Adrenal gland (tissue), 12 donors: Measurements from ENCODE around the gene FGF12. TPM values are rescaled to one million over a fixed set of nuclear protein-coding genes. Genes with fewer than 3 reads are reported as not detected.

Source experiments
- DNase-seq, 7 donors: peaks; one replicate each; pipeline ENCODE4 v3.0.0-alpha.2; 2019 to 2020
- H3K27ac ChIP-seq, 5 donors: fragments of 200-600 bp; sonication (generic) in 4 of 5; 1 replicate in 3 of 5; 2 replicates in 2 of 5; pipeline versions ENCODE4 v1.5.1 to v1.8.0; 2016 to 2020; ENCODE audit warnings: mild to moderate bottlenecking in 1 of 5
- H3K27me3 ChIP-seq: fragments of 200-600 bp; 2 replicates; pipeline ENCODE4 v1.8.0; 2021
- H3K36me3 ChIP-seq, 2 donors: fragments of 200-600 bp; replicated peaks in 1 of 2; 1 replicate in 1 of 2; 2 replicates in 1 of 2; pipeline versions ENCODE4 v1.5.1 to v1.8.0; 2018 to 2022
- H3K4me1 ChIP-seq, 2 donors: fragments of 200-600 bp; replicated peaks in 1 of 2; 1 replicate in 1 of 2; 2 replicates in 1 of 2; pipeline versions ENCODE4 v1.5.1 to v1.8.0; 2018 to 2021
- H3K4me3 ChIP-seq, 4 donors: fragments of 200-600 bp; sonication (generic) in 3 of 4; one replicate each; pipeline ENCODE4 v1.5.1; 2016 to 2018
- H3K9me3 ChIP-seq, 3 donors: fragments of 200-600 bp; sonication (generic) in 1 of 3; replicated peaks in 1 of 3; 1 replicate in 2 of 3; 2 replicates in 1 of 3; pipeline versions ENCODE4 v1.5.1 to v1.8.0; 2016 to 2021
- POLR2A ChIP-seq, 2 donors: fragments of 450-650 bp; IDR thresholded peaks; one replicate each; pipeline ENCODE4 v1.6.1; 2017; ENCODE audit warnings: antibody characterized with exemption in 2 of 2, mild to moderate bottlenecking in 2 of 2, moderate library complexity in 1 of 2
- WGBS, 4 donors: extraction: QIAGEN DNeasy Blood & Tissue Kit in 2 of 4; methylation state at CpG; one replicate each; pipeline versions ENCODE4 v1.1.5 to v1.1.7; 2013 to 2017; 5-methylcytosine and 5-hydroxymethylcytosine counted together
- intact Hi-C, 2 donors: fragments of 100-400 bp; cut with DNase I; formaldehyde crosslinking; loops; one replicate each; pipeline versions ENCODE4 v1.14.1 to v1.15.0; 2022 to 2023
- polyA plus RNA-seq, 3 donors: library from polyadenylated mRNA; stranded (reverse); fragments of 200-250 nt in 2 of 3; fragments of 350-450 nt in 1 of 3; fragmentation: Illumina TruSeq in 1 of 3; extraction: RNeasy Lipid Tissue Mini Kit (QIAGEN cat#74804) in 1 of 3; gene quantifications; one replicate each; pipeline ENCODE4 v1.2.3, GENCODE V29; 2013 to 2014
- total RNA-seq, 9 donors: library from RNA; depleted of rRNA in 4 of 9; stranded (reverse); fragments of >200 nt in 4 of 9; fragments of 120-200 nt in 1 of 9; fragmentation: NEBNext Ultra II Directional in 1 of 9; extraction: Animal tissue kit (Norgen Biotek cat#: 25700) in 1 of 9; gene quantifications; one replicate each; pipeline versions ENCODE4 v1.1.0 to v1.2.4, GENCODE V29; 2013 to 2023
- TF ChIP-seq, protein P1 (sequence below), 6 experiments: fragments of 450-650 bp in 4 of 6; fragments of 200-600 bp in 2 of 6; sonication (generic) in 1 of 6; IDR thresholded peaks; 1 replicate in 5 of 6; 2 replicates in 1 of 6; pipeline versions ENCODE4 v1.5.1 to v1.8.0; 2016 to 2021; ENCODE audit warnings: antibody characterized with exemption in 6 of 6, mild to moderate bottlenecking in 2 of 6, moderate library complexity in 1 of 6
- donor health status: healthy with polysubstance abuse.
- donor health status: Bipolar disorder and iron deficiency.
- donor health status: DM: yes; HTN: yes; CAD: no.
- donor health status: DM: no; HTN: no; CAD: no.
- donor health status: DM: no; HTN: no; CAD: no.
- donor health status: DM: yes; HTN: yes; CAD: no.

FGF12 gene
- total and polyA plus RNA-seq, 12 donors: 23.3 to 286 (median 81.3) TPM

DNA sequence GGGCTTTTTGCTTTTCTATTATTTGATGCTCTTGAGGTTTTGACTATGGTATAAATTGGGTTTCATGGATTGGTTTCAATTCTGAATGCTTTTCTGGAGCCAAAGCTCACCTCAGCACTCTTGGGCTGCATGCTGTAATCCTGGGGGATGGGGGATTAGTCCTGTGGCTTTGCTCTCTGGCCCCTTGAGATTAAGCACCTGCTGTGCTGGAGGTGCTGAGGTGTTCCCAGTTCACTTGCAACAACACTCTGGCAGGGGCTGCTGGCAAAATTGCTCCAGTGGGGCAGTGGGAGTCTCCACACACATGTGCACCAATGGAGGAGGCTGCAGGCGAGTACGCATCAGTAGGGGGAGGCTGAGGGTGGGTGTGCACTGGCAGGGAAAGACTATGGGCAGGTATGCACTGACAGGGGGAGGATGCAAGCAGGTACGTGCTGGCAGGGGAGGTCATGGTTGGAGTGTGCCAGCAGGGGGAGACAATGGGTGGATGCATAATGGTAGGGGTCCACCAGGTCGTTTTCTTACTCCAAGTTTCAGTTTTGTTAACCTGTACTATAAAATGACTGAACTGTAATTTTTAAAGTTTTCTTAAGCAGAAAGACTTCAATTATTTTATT lies 489.2 kb downstream of the FGF12 start:
- Histone ChIP-seq H3K9me3 (no peaks in the 10 kb centered on the region), H3K36me3 (no peaks in the 10 kb centered on the region), H3K4me1 (no peaks in the 10 kb centered on the region), H3K27me3 (no peaks in the 10 kb centered on the region), H3K4me3 (no peak overlapping the region), H3K27ac (no peak overlapping the region)
- DNase-seq: no peak
- intact Hi-C loops: no loop called here
- 65 to 85% (median 75%) methylated on average over 4 of the region's 4 CpGs for WGBS, 4 donors
- no peak for TF ChIP-seq POLR2A (IDR thresholded peaks at IDR 0.05)
- TF ChIP-seq, protein P1, sequence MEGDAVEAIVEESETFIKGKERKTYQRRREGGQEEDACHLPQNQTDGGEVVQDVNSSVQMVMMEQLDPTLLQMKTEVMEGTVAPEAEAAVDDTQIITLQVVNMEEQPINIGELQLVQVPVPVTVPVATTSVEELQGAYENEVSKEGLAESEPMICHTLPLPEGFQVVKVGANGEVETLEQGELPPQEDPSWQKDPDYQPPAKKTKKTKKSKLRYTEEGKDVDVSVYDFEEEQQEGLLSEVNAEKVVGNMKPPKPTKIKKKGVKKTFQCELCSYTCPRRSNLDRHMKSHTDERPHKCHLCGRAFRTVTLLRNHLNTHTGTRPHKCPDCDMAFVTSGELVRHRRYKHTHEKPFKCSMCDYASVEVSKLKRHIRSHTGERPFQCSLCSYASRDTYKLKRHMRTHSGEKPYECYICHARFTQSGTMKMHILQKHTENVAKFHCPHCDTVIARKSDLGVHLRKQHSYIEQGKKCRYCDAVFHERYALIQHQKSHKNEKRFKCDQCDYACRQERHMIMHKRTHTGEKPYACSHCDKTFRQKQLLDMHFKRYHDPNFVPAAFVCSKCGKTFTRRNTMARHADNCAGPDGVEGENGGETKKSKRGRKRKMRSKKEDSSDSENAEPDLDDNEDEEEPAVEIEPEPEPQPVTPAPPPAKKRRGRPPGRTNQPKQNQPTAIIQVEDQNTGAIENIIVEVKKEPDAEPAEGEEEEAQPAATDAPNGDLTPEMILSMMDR (IDR thresholded peaks at IDR 0.05): no peak

DNA sequence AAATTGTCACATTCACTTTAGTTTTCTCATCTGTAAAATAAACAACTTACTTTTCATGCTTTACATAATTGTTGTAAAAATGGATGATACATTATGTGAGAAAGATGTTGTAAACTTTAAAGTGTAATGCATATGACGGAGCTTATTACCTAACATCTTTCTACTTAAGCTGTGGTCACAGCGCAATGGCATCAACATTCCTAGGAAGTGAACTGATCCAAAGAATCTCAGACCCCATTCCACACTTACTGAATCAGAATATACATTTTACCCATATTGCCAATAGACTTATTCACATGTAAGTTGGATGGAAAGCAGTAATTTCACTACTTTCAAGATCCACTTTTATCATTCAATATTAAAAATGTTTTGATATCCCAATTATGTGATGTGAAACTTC lies 497.5 kb downstream of the FGF12 start:
- WGBS, 4 donors: 93 to 96% (median 95%) methylated on average over 2 of the region's 2 CpGs
- intact Hi-C loops: no loop called here
- H3K27ac ChIP-seq: no peak overlapping the region
- no peak for TF ChIP-seq POLR2A (IDR thresholded peaks at IDR 0.05)
- TF ChIP-seq, protein P1 (IDR thresholded peaks at IDR 0.05): no peak
- no peak for DNase-seq
- no peaks in the 10 kb centered on the region for H3K27me3 ChIP-seq
- H3K36me3 ChIP-seq: no peaks in the 10 kb centered on the region
- H3K9me3 ChIP-seq: no peaks in the 10 kb centered on the region
- no peaks in the 10 kb centered on the region for H3K4me1 ChIP-seq
- no peak overlapping the region for H3K4me3 ChIP-seq

DNA sequence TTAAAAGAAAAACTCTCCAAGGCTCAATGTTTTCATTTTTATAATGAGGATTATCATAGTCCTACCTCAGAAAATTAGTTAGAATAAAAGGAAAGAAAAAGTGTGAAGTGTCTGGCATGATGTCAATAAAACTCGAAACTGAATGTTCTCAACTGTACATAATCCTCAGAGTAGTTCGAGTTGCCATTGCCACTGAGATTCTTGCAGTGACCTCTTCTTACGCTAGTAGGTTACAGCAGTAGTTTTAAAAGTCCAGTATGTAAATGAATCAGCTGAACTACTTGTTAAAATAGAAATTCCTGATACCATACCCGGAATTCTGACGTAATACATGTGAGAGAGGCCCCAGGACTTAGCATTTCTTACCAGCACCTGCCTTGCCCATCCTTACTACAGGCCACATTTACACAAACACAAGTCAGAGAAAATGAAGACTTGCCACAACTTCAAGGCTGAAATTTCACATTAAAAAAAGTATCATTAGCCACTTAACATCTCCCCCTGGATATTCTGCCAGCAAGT lies 502.6 kb downstream of the FGF12 start:
- Histone ChIP-seq H3K4me3 (no peak overlapping the region), H3K36me3 (no peaks in the 10 kb centered on the region), H3K27me3 (no peaks in the 10 kb centered on the region), H3K4me1 (peaks cover 0 to 4% of the 10 kb centered on the region in 2 donors), H3K9me3 (no peaks in the 10 kb centered on the region), H3K27ac (no peak overlapping the region)
- no peak for DNase-seq
- TF ChIP-seq, protein P1 (IDR thresholded peaks at IDR 0.05): no peak
- no peak for TF ChIP-seq POLR2A (IDR thresholded peaks at IDR 0.05)
- intact Hi-C loops: no loop called here
- WGBS, 4 donors: 63 to 72% (median 71%) methylated on average over 5 of the region's 5 CpGs

DNA sequence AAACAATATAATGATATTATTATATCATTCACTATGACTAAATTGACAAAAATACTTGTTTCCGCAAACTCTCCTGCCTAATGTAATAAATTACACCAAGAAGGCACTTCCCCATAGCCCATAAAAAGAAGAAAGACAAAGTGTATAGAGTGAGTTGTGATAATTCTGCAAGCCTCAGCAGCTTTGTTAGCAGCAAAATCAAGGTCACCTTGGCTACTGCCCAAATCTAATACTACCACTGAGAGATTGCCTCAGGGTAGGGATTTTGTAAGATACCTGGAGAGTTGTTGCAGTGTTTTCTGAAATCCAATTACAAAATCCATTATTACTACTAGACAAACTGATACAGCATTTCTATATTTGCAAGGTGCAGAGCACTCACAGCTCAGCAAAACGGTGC lies 503.5 kb downstream of the FGF12 start:
- no peak overlapping the region for H3K4me3 ChIP-seq
- intact Hi-C loops: no loop called here
- H3K9me3 ChIP-seq: no peaks in the 10 kb centered on the region
- no peaks in the 10 kb centered on the region for H3K36me3 ChIP-seq
- H3K27ac ChIP-seq: no peak overlapping the region
- peak in 5 of 7 donors; percentile 36 to 57 (median 51) for DNase-seq
- WGBS, 4 donors: 39 to 44% (median 42%) methylated on average over 2 of the region's 2 CpGs
- TF ChIP-seq, protein P1 (IDR thresholded peaks at IDR 0.05): no peak
- no peak for TF ChIP-seq POLR2A (IDR thresholded peaks at IDR 0.05)
- H3K4me1 ChIP-seq: peaks cover 0 to 4% of the 10 kb centered on the region in 2 donors
- H3K27me3 ChIP-seq: no peaks in the 10 kb centered on the region
